ENCODE data around the gene KRT83. TPM values are rescaled to one million over a fixed set of nuclear protein-coding genes. Genes with fewer than 3 reads are reported as not detected.
"Not testable (repeated sequence)": the region's sequence is repeated elsewhere in the genome, so short reads cannot be mapped to it uniquely, and the experiment has no call there.

The KRT83 gene
- total and polyA plus RNA-seq, 5 donors: not detected

- no peaks in the 10 kb centered on the region for H3K27me3 ChIP-seq (ENCODE audit: control insufficient read depth, insufficient read depth)
- intact Hi-C loops (cut with DNase I): no loop called here
- no peak for DNase-seq
- 88% methylated on average over 2 of the region's 2 CpGs for WGBS
- no peak overlapping the region for H3K4me3 ChIP-seq (ENCODE audit: low read length)
- no peaks in the 10 kb centered on the region for H3K4me1 ChIP-seq (ENCODE audit: control insufficient read depth, insufficient read depth, low read length)
- no peak overlapping the region for H3K27ac ChIP-seq (ENCODE audit: low read length)
- ATAC-seq: no peak
- H3K9me3 ChIP-seq (ENCODE audit: control insufficient read depth, low read length): no peaks in the 10 kb centered on the region
Observed at GRCh38 chr12:52306731-52307130, 14.5 kb downstream of the KRT83 start.

- Histone ChIP-seq H3K9me3 (ENCODE audit: control insufficient read depth, low read length) (no peaks in the 10 kb centered on the region), H3K27me3 (ENCODE audit: control insufficient read depth, insufficient read depth) (no peaks in the 10 kb centered on the region), H3K4me3 (ENCODE audit: low read length) (no peak overlapping the region), H3K27ac (ENCODE audit: low read length) (no peak overlapping the region), H3K4me1 (ENCODE audit: control insufficient read depth, insufficient read depth, low read length) (no peaks in the 10 kb centered on the region)
- intact Hi-C loops (cut with DNase I): no loop called here
- DNase-seq (no peak), ATAC-seq (no peak)
- WGBS: 67% methylated on average over 11 of the region's 11 CpGs
Observed at GRCh38 chr12:52305921-52306705, 15.1 kb downstream of the KRT83 start.

DNA sequence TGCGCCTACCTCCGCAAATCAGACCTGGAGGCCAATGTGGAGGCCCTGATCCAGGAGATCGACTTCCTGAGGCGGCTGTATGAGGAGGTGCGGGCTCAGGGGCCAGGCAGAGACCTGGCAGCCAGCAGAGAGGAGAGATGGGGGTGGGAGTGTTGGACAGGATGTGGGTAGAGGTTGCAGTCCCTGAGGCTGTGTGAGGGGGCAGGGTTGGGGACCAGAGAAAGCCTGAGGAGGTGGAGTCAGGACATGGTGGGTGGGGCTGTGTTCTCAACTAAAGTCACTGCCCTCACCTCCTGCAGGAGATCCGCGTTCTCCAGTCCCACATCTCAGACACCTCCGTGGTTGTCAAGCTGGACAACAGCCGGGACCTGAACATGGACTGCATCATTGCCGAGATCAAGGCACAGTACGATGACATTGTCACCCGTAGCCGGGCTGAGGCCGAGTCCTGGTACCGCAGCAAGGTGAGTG lies 16.2 kb downstream of the KRT83 start:
- DNase-seq; H3K4me3 ChIP-seq (ENCODE audit: low read length); H3K27ac ChIP-seq (ENCODE audit: low read length); intact Hi-C loops (cut with DNase I); H3K4me1 ChIP-seq (ENCODE audit: control insufficient read depth, insufficient read depth, low read length); H3K27me3 ChIP-seq (ENCODE audit: control insufficient read depth, insufficient read depth); ATAC-seq; H3K9me3 ChIP-seq (ENCODE audit: control insufficient read depth, low read length): not testable (repeated sequence)
- 71% methylated on average over 15 of the region's 15 CpGs for WGBS

DNA sequence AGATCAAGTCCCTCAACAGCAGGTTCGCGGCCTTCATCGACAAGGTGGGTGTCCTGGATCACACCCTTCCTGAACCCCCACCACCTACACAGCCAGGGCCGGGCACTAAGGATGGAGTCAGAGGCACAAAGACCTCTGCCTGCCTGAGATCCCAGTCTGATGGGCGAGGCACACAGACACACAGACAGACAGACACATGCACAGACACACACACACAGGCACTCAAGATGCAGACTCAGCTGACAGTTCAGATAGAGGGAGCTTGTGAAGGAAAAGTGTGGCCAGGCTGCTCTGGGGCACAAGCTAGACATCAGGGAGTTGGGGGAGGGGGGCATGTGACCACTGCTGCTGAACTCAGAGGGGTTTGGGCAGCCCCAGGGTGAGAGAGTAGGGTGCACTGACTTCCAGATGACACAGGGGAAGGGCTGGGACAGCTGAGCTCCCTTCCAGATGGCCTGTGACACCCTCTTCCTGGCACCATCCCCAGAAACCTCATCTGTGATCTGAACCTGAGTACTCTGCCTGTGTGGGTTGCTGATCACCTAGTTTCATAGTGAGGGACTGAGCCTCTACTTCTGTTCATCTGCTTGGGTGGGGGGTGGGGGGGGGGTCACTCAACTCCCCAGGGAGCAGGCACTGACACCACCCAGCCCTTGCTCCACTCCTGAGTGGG lies 18.8 kb downstream of the KRT83 start:
- ATAC-seq; H3K4me1 ChIP-seq (ENCODE audit: control insufficient read depth, insufficient read depth, low read length); H3K27ac ChIP-seq (ENCODE audit: low read length); H3K4me3 ChIP-seq (ENCODE audit: low read length); H3K27me3 ChIP-seq (ENCODE audit: control insufficient read depth, insufficient read depth); intact Hi-C loops (cut with DNase I); H3K9me3 ChIP-seq (ENCODE audit: control insufficient read depth, low read length); DNase-seq: not testable (repeated sequence)
- no CpG with 5 or more reads among the region's 5 CpGs for WGBS

DNA sequence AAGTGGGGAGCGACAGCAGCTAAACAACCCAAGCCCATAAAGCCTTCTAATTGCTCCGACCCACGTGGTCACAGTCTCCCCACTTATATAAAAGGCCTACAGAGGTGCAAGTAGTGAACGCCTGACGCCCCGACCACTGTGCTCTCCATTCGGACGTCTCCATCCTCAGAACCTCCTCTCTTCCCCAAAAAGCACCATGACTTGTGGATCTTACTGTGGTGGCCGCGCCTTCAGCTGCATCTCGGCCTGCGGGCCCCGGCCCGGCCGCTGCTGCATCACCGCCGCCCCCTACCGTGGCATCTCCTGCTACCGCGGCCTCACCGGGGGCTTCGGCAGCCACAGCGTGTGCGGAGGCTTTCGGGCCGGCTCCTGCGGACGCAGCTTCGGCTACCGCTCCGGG lies 19.5 kb downstream of the KRT83 start:
- intact Hi-C loops (cut with DNase I): not testable (repeated sequence)

GRCh38 chr12:52300796-52301691 lies 20.2 kb downstream of the KRT83 start:
- DNase-seq: no peak
- intact Hi-C loops (cut with DNase I): no loop called here
- no peaks in the 10 kb centered on the region for H3K27me3 ChIP-seq (ENCODE audit: control insufficient read depth, insufficient read depth)

More for the DNA sequence above, 19.5 kb downstream of the KRT83 start:
- H3K9me3 ChIP-seq (ENCODE audit: control insufficient read depth, low read length); H3K4me1 ChIP-seq (ENCODE audit: control insufficient read depth, insufficient read depth, low read length); H3K4me3 ChIP-seq (ENCODE audit: low read length); ATAC-seq; H3K27ac ChIP-seq (ENCODE audit: low read length); DNase-seq; H3K27me3 ChIP-seq (ENCODE audit: control insufficient read depth, insufficient read depth): not testable (repeated sequence)
- 84% methylated on average over 22 of the region's 31 CpGs for WGBS

GRCh38 chr12:52298677-52299190 lies 22.5 kb downstream of the KRT83 start:
- Histone ChIP-seq H3K9me3 (ENCODE audit: control insufficient read depth, low read length) (no peaks in the 10 kb centered on the region), H3K27ac (ENCODE audit: low read length) (no peak overlapping the region), H3K27me3 (ENCODE audit: control insufficient read depth, insufficient read depth) (no peaks in the 10 kb centered on the region), H3K4me1 (ENCODE audit: control insufficient read depth, insufficient read depth, low read length) (no peaks in the 10 kb centered on the region), H3K4me3 (ENCODE audit: low read length) (no peak overlapping the region)
- 70% methylated on average over 4 of the region's 4 CpGs for WGBS
- DNase-seq (no peak), ATAC-seq (no peak)
- intact Hi-C loops (cut with DNase I): no loop called here

More at GRCh38 chr12:52300796-52301691, 20.2 kb downstream of the KRT83 start:
- H3K4me1 ChIP-seq (ENCODE audit: control insufficient read depth, insufficient read depth, low read length): no peaks in the 10 kb centered on the region
- no peak for ATAC-seq
- WGBS: 46% methylated on average over 14 of the region's 14 CpGs
- no peak overlapping the region for H3K4me3 ChIP-seq (ENCODE audit: low read length)
- H3K27ac ChIP-seq (ENCODE audit: low read length): no peak overlapping the region
- H3K9me3 ChIP-seq (ENCODE audit: control insufficient read depth, low read length): no peaks in the 10 kb centered on the region

DNA sequence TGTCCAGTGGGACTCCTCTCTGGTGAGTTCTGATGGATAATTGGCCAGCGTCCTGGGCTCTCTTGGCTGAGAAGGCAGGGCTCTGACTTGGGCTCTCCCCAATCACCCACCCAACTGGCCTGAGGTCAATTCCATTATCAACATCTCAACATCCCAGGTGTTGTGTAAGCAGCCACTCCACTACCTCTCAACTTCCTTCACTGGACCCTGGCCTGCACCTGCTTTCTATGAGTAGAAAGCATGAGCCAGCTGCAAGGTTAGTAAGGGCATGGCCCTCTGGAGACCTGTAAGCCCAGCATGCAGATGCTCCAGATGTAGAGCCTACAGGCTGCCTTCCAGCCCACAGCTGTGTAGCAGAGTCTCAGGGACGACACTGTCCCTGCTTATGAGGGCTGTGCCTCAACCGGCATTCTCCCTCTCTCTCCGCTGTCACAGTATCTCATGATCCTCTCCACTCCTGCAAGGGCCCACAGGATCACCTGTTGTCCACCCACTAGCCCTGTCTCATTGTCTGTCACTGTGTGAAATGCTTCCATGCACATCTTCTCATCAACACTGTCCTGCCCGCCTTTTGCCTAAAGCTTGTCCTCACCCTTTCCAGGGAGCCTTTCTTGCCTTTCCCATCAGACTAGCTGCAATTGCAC lies 24.5 kb downstream of the KRT83 start:
- Histone ChIP-seq H3K27ac (ENCODE audit: low read length) (no peak overlapping the region), H3K27me3 (ENCODE audit: control insufficient read depth, insufficient read depth) (no peaks in the 10 kb centered on the region), H3K4me3 (ENCODE audit: low read length) (no peak overlapping the region), H3K9me3 (ENCODE audit: control insufficient read depth, low read length) (no peaks in the 10 kb centered on the region), H3K4me1 (ENCODE audit: control insufficient read depth, insufficient read depth, low read length) (no peaks in the 10 kb centered on the region)
- DNase-seq (no peak), ATAC-seq (peak in 1 of 2 donors; percentile 29)
- intact Hi-C loops (cut with DNase I): no loop called here
- WGBS: 89% methylated on average over 5 of the region's 5 CpGs

DNA sequence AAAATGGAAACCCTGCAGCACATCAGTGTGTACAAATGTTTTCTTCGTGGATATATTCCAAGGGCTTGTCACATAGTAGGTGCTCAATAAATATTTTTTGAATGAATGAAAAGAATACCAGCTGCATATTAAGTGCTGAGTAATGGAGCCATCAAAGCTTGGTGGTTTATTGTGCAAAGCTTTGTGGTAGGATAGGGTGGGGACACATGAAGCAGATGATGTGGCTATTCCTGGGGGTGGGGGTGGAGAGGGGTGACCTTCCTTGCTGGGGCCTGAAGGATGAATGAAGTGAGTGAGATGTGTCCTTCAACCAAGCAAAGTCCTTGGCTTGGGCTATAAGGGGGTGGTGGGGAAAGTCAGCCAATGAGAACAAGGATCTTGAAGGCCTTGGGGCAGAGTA lies 25.5 kb downstream of the KRT83 start:
- no peak overlapping the region for H3K4me3 ChIP-seq (ENCODE audit: low read length)
- H3K27ac ChIP-seq (ENCODE audit: low read length): no peak overlapping the region
- intact Hi-C loops (cut with DNase I): no loop called here
- DNase-seq (no peak), ATAC-seq (no peak)
- H3K9me3 ChIP-seq (ENCODE audit: control insufficient read depth, low read length): no peaks in the 10 kb centered on the region
- no peaks in the 10 kb centered on the region for H3K4me1 ChIP-seq (ENCODE audit: control insufficient read depth, insufficient read depth, low read length)
- no peaks in the 10 kb centered on the region for H3K27me3 ChIP-seq (ENCODE audit: control insufficient read depth, insufficient read depth)
- 77% methylated on average over 1 of the region's 1 CpG for WGBS

DNA sequence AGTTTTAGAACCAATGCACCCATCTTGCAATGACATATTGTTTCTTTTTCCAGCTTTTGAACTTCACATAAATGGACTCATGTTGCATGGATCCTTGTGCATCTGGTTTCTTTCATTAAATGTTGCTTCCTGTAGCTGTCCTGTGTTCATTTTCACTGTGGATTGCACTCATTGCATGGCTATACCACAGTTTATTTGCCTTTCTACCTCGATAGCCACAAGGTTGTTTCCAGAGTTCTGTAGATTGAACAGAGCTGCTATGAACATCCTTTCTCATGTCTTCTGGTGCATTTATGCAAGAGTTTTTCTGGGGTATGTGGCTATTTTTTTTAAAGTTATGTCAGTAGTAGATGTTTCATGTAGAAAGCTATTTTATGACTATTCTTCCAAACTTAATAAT lies 26.4 kb downstream of the KRT83 start:
- Histone ChIP-seq H3K27me3 (ENCODE audit: control insufficient read depth, insufficient read depth) (no peaks in the 10 kb centered on the region), H3K4me3 (ENCODE audit: low read length) (no peak overlapping the region), H3K4me1 (ENCODE audit: control insufficient read depth, insufficient read depth, low read length) (no peaks in the 10 kb centered on the region), H3K9me3 (ENCODE audit: control insufficient read depth, low read length) (no peaks in the 10 kb centered on the region), H3K27ac (ENCODE audit: low read length) (no peak overlapping the region)
- WGBS: 40% methylated on average over 1 of the region's 1 CpG
- ATAC-seq (no peak), DNase-seq (no peak)
- intact Hi-C loops (cut with DNase I): no loop called here

Measured in right cardiac atrium (tissue), 5 donors.